OCI-LY1 (cell line): Measurements from ENCODE around the gene UTRN.

ENCODE experiments used
- CTCF ChIP-seq: fragments of 200-600 bp; sonication (generic), shearing (Covaris generic); IDR thresholded peaks from 2 replicates; pipeline ENCODE4 v1.5.1; 2017; ENCODE audit warnings: mild to moderate bottlenecking, antibody characterized with exemption, low read length, moderate library complexity, mixed read lengths
- EZH2 ChIP-seq: fragments of 200-600 bp; sonication (generic), shearing (Covaris generic); IDR thresholded peaks from 2 replicates; pipeline ENCODE4 v1.8.0; 2017; ENCODE audit warnings: borderline replicate concordance, mixed run types, mild to moderate bottlenecking, antibody characterized with exemption, low read length, moderate library complexity, mixed read lengths

DNA sequence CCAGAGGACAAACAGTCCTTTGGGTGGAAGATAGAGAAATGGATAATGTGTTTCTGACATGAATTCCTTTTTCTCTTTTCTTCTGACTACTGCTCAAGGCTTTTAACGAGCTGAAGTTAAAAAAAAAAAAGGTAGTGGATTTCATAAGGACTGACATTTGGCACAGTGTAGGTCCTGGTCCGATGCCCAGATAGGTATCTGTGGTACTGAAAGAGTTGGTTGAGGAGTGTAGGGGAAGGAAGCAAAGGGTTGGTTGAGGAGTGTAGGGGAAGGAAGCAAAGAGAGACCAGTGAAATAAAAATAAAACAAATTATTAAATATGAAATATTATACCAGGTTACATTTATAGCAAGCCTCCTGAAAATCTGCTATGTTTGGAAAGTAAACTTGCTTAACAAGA lies 11.8 kb downstream of the UTRN start:
- TF ChIP-seq CTCF (no peak), EZH2 (no peak)
